Activated CD8-positive, alpha-beta T cell treated with anti-CD3 and anti-CD28 coated beads, Interleukin-2, amount 10 ng/mL, durations not matched to agents 7 days and 5 days (primary cell): ENCODE results near the gene ERGIC1. TPM values are rescaled to one million over a fixed set of nuclear protein-coding genes. Genes with fewer than 3 reads are reported as not detected.

Experiments used
- ATAC-seq: fragments of 150-1000 bp; cut with Tn5 transposase; one replicate; pipeline ENCODE4 v1.10.0; 2021; ENCODE audit warnings: moderate library complexity
- CTCF ChIA-PET: fragments of 350-600 bp; sonication (Branson Sonifier 250); formaldehyde crosslinking; loops from one replicate; lab custom pipeline; 2021; ENCODE audit warnings: antibody characterized with exemption; lab: Charles Lee
- POLR2A ChIA-PET: fragments of 350-600 bp; sonication (Branson Sonifier 250); formaldehyde crosslinking; loops from one replicate; lab custom pipeline; 2021; ENCODE audit warnings: antibody characterized with exemption; lab: Charles Lee
- DNase-seq: peaks from one replicate; pipeline ENCODE4 v3.0.0-alpha.2; 2020
- H3K27ac Mint-ChIP-seq: one replicate; pipeline ENCODE4 v1.8.0; 2021; ENCODE audit warnings: mild to moderate bottlenecking, mixed read lengths
- H3K27me3 Mint-ChIP-seq: one replicate; pipeline ENCODE4 v1.8.0; 2021; ENCODE audit warnings: low read depth, mixed read lengths
- H3K36me3 Mint-ChIP-seq: one replicate; pipeline ENCODE4 v1.8.0; 2021; ENCODE audit warnings: low read depth, mixed read lengths
- H3K4me1 Mint-ChIP-seq: one replicate; pipeline ENCODE4 v1.8.0; 2021; ENCODE audit warnings: low read depth, mixed read lengths
- H3K4me3 Mint-ChIP-seq: one replicate; pipeline ENCODE4 v1.8.0; 2021; ENCODE audit warnings: mild to moderate bottlenecking, mixed read lengths
- H3K9me3 Mint-ChIP-seq: one replicate; pipeline ENCODE4 v1.8.0; 2022; ENCODE audit warnings: mixed read lengths; ENCODE audit not compliant: insufficient read depth
- total RNA-seq, 2 experiments: library from RNA; stranded (reverse); gene quantifications; one replicate each; pipeline ENCODE4 v1.2.3, GENCODE V29; 2021

The ERGIC1 gene
- total RNA-seq, 2 experiments from 2014 or later: 50.4 to 52.7 TPM

GRCh38 chr5:172852490-172853354 lies 18.7 kb downstream of the ERGIC1 start:
- ChIA-PET POLR2A (no interaction called here), CTCF (interaction anchor here (1.5 kb wide), 1 partner anchor 136 kb away, joined by 4 read pairs; no protein-coding TSS in a partner anchor)
- ATAC-seq (no peak), DNase-seq (no peak)
- no peaks in the 10 kb centered on the region for H3K9me3 Mint-ChIP-seq
- H3K36me3 Mint-ChIP-seq: peaks cover 3% of the 10 kb centered on the region
- peak overlapping the region; percentile 80 for H3K27ac Mint-ChIP-seq
- no peak overlapping the region for H3K4me3 Mint-ChIP-seq
- H3K27me3 Mint-ChIP-seq: no peaks in the 10 kb centered on the region
- H3K4me1 Mint-ChIP-seq: peaks cover 49% of the 10 kb centered on the region

- peaks cover 49% of the 10 kb centered on the region for H3K4me1 Mint-ChIP-seq
- CTCF ChIA-PET: no interaction called here
- POLR2A ChIA-PET: interaction anchor here (0.6 kb wide), 1 partner anchor 60 kb away, joined by 3 read pairs; no protein-coding TSS in a partner anchor
- no peaks in the 10 kb centered on the region for H3K27me3 Mint-ChIP-seq
- no peaks in the 10 kb centered on the region for H3K9me3 Mint-ChIP-seq
- no peak for ATAC-seq
- no peak for DNase-seq
- peak overlapping the region; percentile 61 for H3K27ac Mint-ChIP-seq
- H3K4me3 Mint-ChIP-seq: no peak overlapping the region
- H3K36me3 Mint-ChIP-seq: peaks cover 3% of the 10 kb centered on the region
Measured at GRCh38 chr5:172853355-172853975, 19.4 kb downstream of the ERGIC1 start.

- Mint-ChIP-seq H3K27ac (peak overlapping the region; percentile 61), H3K4me3 (no peak overlapping the region), H3K36me3 (peaks cover 3% of the 10 kb centered on the region), H3K27me3 (no peaks in the 10 kb centered on the region), H3K4me1 (peaks cover 41% of the 10 kb centered on the region), H3K9me3 (no peaks in the 10 kb centered on the region)
- ChIA-PET POLR2A (interaction anchor here (0.6 kb wide), 2 partner anchors 61 to 65 kb away, joined by 3 read pairs; no protein-coding TSS in a partner anchor), CTCF (no interaction called here)
- ATAC-seq (peak; percentile 59), DNase-seq (peak; percentile 38)
Measured at GRCh38 chr5:172854451-172854871, 20.4 kb downstream of the ERGIC1 start.

- DNase-seq: no peak
- Mint-ChIP-seq H3K36me3 (peaks cover 3% of the 10 kb centered on the region), H3K27ac (peak overlapping the region; percentile 61), H3K27me3 (no peaks in the 10 kb centered on the region), H3K4me3 (no peak overlapping the region), H3K9me3 (no peaks in the 10 kb centered on the region), H3K4me1 (peaks cover 36% of the 10 kb centered on the region)
- POLR2A ChIA-PET: no interaction called here
- ATAC-seq: no peak
- CTCF ChIA-PET: no interaction called here
Measured at GRCh38 chr5:172854971-172855370, 20.9 kb downstream of the ERGIC1 start.

GRCh38 chr5:172855597-172856292 lies 21.7 kb downstream of the ERGIC1 start:
- Mint-ChIP-seq H3K4me3 (no peak overlapping the region), H3K9me3 (no peaks in the 10 kb centered on the region), H3K27ac (peak overlapping the region; percentile 7), H3K36me3 (peaks cover 3% of the 10 kb centered on the region), H3K4me1 (peaks cover 35% of the 10 kb centered on the region), H3K27me3 (no peaks in the 10 kb centered on the region)
- ChIA-PET POLR2A (no interaction called here), CTCF (no interaction called here)
- ATAC-seq: no peak
- DNase-seq: no peak

GRCh38 chr5:172856336-172856735 lies 22.3 kb downstream of the ERGIC1 start:
- no peaks in the 10 kb centered on the region for H3K27me3 Mint-ChIP-seq
- H3K36me3 Mint-ChIP-seq: peaks cover 3% of the 10 kb centered on the region

GRCh38 chr5:172857982-172858381 lies 23.9 kb downstream of the ERGIC1 start:
- no peaks in the 10 kb centered on the region for H3K9me3 Mint-ChIP-seq
- no peak for ATAC-seq
- H3K4me3 Mint-ChIP-seq: no peak overlapping the region

More at GRCh38 chr5:172856336-172856735, 22.3 kb downstream of the ERGIC1 start:
- DNase-seq: no peak
- Mint-ChIP-seq H3K4me1 (peaks cover 38% of the 10 kb centered on the region), H3K27ac (peak overlapping the region; percentile 7), H3K4me3 (no peak overlapping the region), H3K9me3 (no peaks in the 10 kb centered on the region)
- ChIA-PET CTCF (no interaction called here), POLR2A (no interaction called here)
- ATAC-seq: no peak

GRCh38 chr5:172858511-172858989 lies 24.5 kb downstream of the ERGIC1 start:
- peaks cover 27% of the 10 kb centered on the region for H3K4me1 Mint-ChIP-seq
- no peaks in the 10 kb centered on the region for H3K36me3 Mint-ChIP-seq
- no peak overlapping the region for H3K27ac Mint-ChIP-seq
- H3K4me3 Mint-ChIP-seq: no peak overlapping the region
- ChIA-PET POLR2A (no interaction called here), CTCF (no interaction called here)
- ATAC-seq (no peak), DNase-seq (no peak)
- H3K27me3 Mint-ChIP-seq: no peaks in the 10 kb centered on the region
- H3K9me3 Mint-ChIP-seq: no peaks in the 10 kb centered on the region

More at GRCh38 chr5:172857982-172858381, 23.9 kb downstream of the ERGIC1 start:
- Mint-ChIP-seq H3K36me3 (no peaks in the 10 kb centered on the region), H3K27me3 (no peaks in the 10 kb centered on the region), H3K4me1 (peaks cover 33% of the 10 kb centered on the region), H3K27ac (no peak overlapping the region)
- CTCF ChIA-PET: no interaction called here
- POLR2A ChIA-PET: no interaction called here
- DNase-seq: no peak

- Mint-ChIP-seq H3K27ac (no peak overlapping the region), H3K27me3 (no peaks in the 10 kb centered on the region), H3K9me3 (no peaks in the 10 kb centered on the region), H3K36me3 (no peaks in the 10 kb centered on the region), H3K4me3 (no peak overlapping the region), H3K4me1 (peaks cover 21% of the 10 kb centered on the region)
- POLR2A ChIA-PET: no interaction called here
- no peak for DNase-seq
- CTCF ChIA-PET: no interaction called here
- ATAC-seq: no peak
Measured at GRCh38 chr5:172858990-172859811, 25.1 kb downstream of the ERGIC1 start.

- ATAC-seq (no peak), DNase-seq (no peak)
- no peaks in the 10 kb centered on the region for H3K36me3 Mint-ChIP-seq
- H3K4me3 Mint-ChIP-seq: no peak overlapping the region
- H3K27ac Mint-ChIP-seq: no peak overlapping the region
- POLR2A ChIA-PET: no interaction called here
- peaks cover 13% of the 10 kb centered on the region for H3K4me1 Mint-ChIP-seq
- H3K9me3 Mint-ChIP-seq: no peaks in the 10 kb centered on the region
- H3K27me3 Mint-ChIP-seq: no peaks in the 10 kb centered on the region
- CTCF ChIA-PET: no interaction called here
Measured at GRCh38 chr5:172859966-172860365, 25.9 kb downstream of the ERGIC1 start.
